GOT3 (cell line): ENCODE measurements around the gene COPE.
A peak's percentile ranks its signal among the peaks of the same experiment; 100 is the strongest.
"Not testable (repeated sequence)": the region's sequence is repeated elsewhere in the genome, so short reads cannot be mapped to it uniquely, and the experiment has no call there.

ENCODE experiments used
- DNase-seq: peaks from one replicate; lab custom pipeline; 2025; ENCODE audit warnings: mixed read lengths; lab: John Stamatoyannopoulos, UW

The COPE gene

GRCh38 chr19:18940769-18941627, 21.8 kb upstream of the COPE start, which contains the start of gene HOMER3:
HOMER3 (minus strand) TSS chr19:18941217; CDS start chr19:18938982, 2,235 bp downstream.
- DNase-seq = no peak

GRCh38 chr19:18939922-18940768, 21.0 kb upstream of the COPE start:
- DNase-seq = peak; percentile 10

GRCh38 chr19:18939163-18939562, 20.0 kb upstream of the COPE start:
- no peak for DNase-seq

GRCh38 chr19:18933297-18933696, 14.1 kb upstream of the COPE start:
- DNase-seq = no peak

- DNase-seq = no peak
Observed at GRCh38 chr19:18932216-18932841, 13.1 kb upstream of the COPE start.

GRCh38 chr19:18931316-18932162, 12.4 kb upstream of the COPE start:
- no peak for DNase-seq

GRCh38 chr19:18929311-18929710, 10.1 kb upstream of the COPE start:
- no peak for DNase-seq

GRCh38 chr19:18928018-18928805, 9.0 kb upstream of the COPE start:
- no peak for DNase-seq

- DNase-seq = no peak
Observed at GRCh38 chr19:18924684-18925213, 5.6 kb upstream of the COPE start.

GRCh38 chr19:18922228-18922985, 3.2 kb upstream of the COPE start:
- no peak for DNase-seq

- no peak for DNase-seq
Observed at GRCh38 chr19:18921593-18921992, 2.4 kb upstream of the COPE start.

GRCh38 chr19:18920400-18920799, 1.2 kb upstream of the COPE start:
- DNase-seq = no peak

GRCh38 chr19:18919900-18920214, 670 bp upstream of the COPE start:
- DNase-seq = no peak

GRCh38 chr19:18917593-18917992, 1.6 kb downstream of the COPE start:
- DNase-seq = not testable (repeated sequence)

GRCh38 chr19:18915639-18916038, 3.5 kb downstream of the COPE start:
- no peak for DNase-seq

GRCh38 chr19:18913466-18913865, 5.7 kb downstream of the COPE start:
- no peak for DNase-seq

- DNase-seq = no peak
Observed at GRCh38 chr19:18912933-18913332, 6.3 kb downstream of the COPE start.

- DNase-seq = no peak
Observed at GRCh38 chr19:18910801-18911436, 8.3 kb downstream of the COPE start.

- DNase-seq = no peak
Observed at GRCh38 chr19:18910010-18910409, 9.2 kb downstream of the COPE start.
